ENCODE data around the gene MRNIP. TPM values are rescaled to one million over a fixed set of nuclear protein-coding genes. Genes with fewer than 3 reads are reported as not detected.

Gene MRNIP
- total and polyA plus RNA-seq, 2 of the 8 experiments (the other 6 are each of a cell fraction or from before 2014, with no cell fraction given): 29.6 TPM

DNA sequence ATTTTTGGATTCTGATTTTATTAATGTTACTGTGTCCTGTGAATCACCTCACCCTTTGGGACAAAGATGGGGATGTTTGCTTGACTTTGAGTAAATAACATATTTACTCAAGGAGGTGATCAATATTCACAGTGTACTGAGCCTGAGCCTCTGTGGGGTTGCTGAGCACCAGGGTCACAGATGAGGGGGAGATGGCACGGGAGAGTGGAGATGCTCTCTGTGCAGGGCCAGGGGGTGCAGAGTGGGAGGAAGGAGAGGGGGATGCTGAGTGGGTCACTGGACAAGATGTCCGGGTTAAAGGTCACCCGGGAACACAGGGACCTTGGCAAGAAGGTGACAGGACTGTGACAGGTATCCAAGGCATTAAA is 33.9 kb downstream of the MRNIP start (continued):
- TF ChIP-seq TCF12 (IDR thresholded peaks at IDR 0.05; ENCODE audit: low read depth, low read length): no peak

Measured in H1 (cell line).